Measurements from ENCODE around the gene YES1. TPM values are rescaled to one million over a fixed set of nuclear protein-coding genes. Genes with fewer than 3 reads are reported as not detected.
A peak's percentile ranks its signal among the peaks of the same experiment; 100 is the strongest.

YES1 gene
- total and polyA plus RNA-seq, 4 donors: 12.5 to 57.6 (median 21.9) TPM

DNA sequence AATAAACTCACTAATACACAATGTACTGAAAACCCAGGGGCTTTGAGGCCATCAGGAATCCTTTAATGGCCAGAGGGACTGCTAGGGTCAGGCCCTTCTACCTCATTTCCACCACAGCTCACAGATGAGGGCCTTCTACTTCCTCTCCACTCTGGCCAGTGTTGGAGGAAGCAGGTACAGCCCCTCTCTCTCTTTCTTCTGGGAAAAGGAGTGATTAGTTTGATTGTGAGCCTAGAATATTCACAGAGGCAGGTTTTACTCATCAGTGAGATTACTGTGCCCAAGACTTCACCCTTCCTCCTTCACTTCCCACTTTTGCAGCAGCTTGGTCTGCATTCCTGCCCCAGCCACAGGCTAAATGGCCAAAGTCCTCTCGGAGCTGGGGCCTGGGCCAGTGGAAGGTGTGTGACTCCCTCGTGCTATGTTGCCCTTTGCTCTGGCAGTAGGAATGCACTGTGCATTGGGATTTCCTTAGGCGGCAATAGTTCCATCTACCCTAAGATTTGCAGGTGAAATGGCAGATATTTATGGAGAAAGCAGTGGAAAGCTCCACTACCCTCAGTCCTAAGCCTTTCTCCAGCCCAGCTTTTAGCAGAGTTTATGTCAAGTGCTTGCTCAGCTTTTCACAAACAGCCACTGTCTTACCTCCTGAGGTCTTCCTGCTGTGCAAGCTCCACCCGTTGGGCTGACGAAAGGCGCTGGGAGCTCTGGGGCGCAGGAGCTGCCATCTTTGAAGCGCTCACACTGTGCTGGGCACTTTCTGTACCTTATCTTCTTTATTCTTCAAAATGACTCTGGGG lies 36.2 kb upstream of the YES1 start:
- Histone ChIP-seq H3K27me3 (ENCODE audit: control insufficient read depth in 4 of 4, insufficient read depth in 4 of 4, low read length in 3 of 4) (no peaks in the 10 kb centered on the region), H3K9ac (ENCODE audit: low read depth in 1 of 2, low read length in 2 of 2) (no peak overlapping the region), H3K9me3 (ENCODE audit: control insufficient read depth in 4 of 4, low read length in 3 of 4) (no peaks in the 10 kb centered on the region), H3K4me1 (ENCODE audit: control insufficient read depth in 4 of 4, insufficient read depth in 4 of 4, low read length in 3 of 4) (peaks cover 2 to 12% (median 9%) of the 10 kb centered on the region in 4 donors), H3K27ac (ENCODE audit: low read depth in 1 of 2, low read length in 2 of 2) (peak overlapping the region; percentile 62 to 66), H3K4me3 (ENCODE audit: low read depth in 1 of 3, low read length in 3 of 3) (no peak overlapping the region), H3K36me3 (ENCODE audit: control insufficient read depth in 4 of 4, insufficient read depth in 3 of 4, low read depth in 1 of 4, low read length in 3 of 4) (peaks cover 0 to 2% (median 0%) of the 10 kb centered on the region in 4 donors)
- WGBS: 60% methylated on average over 8 of the region's 8 CpGs
- TF ChIP-seq NR2F2 (IDR thresholded peaks at IDR 0.05): no peak
- peak; percentile 53 for TF ChIP-seq REST (IDR thresholded peaks at IDR 0.05)
- TF ChIP-seq HNF4A (conservative IDR thresholded peaks at IDR 0.05): peak; percentile 99
- TF ChIP-seq TAF1 (conservative IDR thresholded peaks at IDR 0.05): no peak
- TF ChIP-seq, protein P1, sequence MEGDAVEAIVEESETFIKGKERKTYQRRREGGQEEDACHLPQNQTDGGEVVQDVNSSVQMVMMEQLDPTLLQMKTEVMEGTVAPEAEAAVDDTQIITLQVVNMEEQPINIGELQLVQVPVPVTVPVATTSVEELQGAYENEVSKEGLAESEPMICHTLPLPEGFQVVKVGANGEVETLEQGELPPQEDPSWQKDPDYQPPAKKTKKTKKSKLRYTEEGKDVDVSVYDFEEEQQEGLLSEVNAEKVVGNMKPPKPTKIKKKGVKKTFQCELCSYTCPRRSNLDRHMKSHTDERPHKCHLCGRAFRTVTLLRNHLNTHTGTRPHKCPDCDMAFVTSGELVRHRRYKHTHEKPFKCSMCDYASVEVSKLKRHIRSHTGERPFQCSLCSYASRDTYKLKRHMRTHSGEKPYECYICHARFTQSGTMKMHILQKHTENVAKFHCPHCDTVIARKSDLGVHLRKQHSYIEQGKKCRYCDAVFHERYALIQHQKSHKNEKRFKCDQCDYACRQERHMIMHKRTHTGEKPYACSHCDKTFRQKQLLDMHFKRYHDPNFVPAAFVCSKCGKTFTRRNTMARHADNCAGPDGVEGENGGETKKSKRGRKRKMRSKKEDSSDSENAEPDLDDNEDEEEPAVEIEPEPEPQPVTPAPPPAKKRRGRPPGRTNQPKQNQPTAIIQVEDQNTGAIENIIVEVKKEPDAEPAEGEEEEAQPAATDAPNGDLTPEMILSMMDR (IDR thresholded peaks at IDR 0.05; ENCODE audit: low read depth, low read length, missing input control): no peak
- TF ChIP-seq SP1 (IDR thresholded peaks at IDR 0.05): peak; percentile 100
- peak in 1 of 2 donors; percentile 23 for TF ChIP-seq EGR1 (IDR thresholded peaks at IDR 0.05; ENCODE audit: low read depth in 2 of 2)
- peak; percentile 70 for TF ChIP-seq ZBTB33 (IDR thresholded peaks at IDR 0.05)
- TF ChIP-seq JUND (IDR thresholded peaks at IDR 0.05): peak; percentile 25 to 77
- TF ChIP-seq RXRA (IDR thresholded peaks at IDR 0.05): peak; percentile 75 to 86
- peak in 1 of 2 donors; percentile 10 for TF ChIP-seq RAD21 (IDR thresholded peaks at IDR 0.05)
- TF ChIP-seq FOXA1 (IDR thresholded peaks at IDR 0.05): peak; percentile 68
- TF ChIP-seq YY1 (IDR thresholded peaks at IDR 0.05): peak; percentile 91
- TF ChIP-seq GABPA (IDR thresholded peaks at IDR 0.05 in 1 of 2, conservative IDR thresholded peaks at IDR 0.05 in 1 of 2): peak in 1 of 2 donors; percentile 37
- TF ChIP-seq FOXA2 (IDR thresholded peaks at IDR 0.05): peak; percentile 25
- TF ChIP-seq, protein P2, sequence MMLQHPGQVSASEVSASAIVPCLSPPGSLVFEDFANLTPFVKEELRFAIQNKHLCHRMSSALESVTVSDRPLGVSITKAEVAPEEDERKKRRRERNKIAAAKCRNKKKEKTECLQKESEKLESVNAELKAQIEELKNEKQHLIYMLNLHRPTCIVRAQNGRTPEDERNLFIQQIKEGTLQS (IDR thresholded peaks at IDR 0.05): no peak
- TF ChIP-seq, protein P3, sequence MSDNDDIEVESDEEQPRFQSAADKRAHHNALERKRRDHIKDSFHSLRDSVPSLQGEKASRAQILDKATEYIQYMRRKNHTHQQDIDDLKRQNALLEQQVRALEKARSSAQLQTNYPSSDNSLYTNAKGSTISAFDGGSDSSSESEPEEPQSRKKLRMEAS (IDR thresholded peaks at IDR 0.05): peak; percentile 86
- peak; percentile 98 for TF ChIP-seq HNF4G (IDR thresholded peaks at IDR 0.05)
- DNase-seq (ENCODE audit: low spot score): peak; percentile 49

Measured in liver (tissue), 9 donors.